8988T (cell line): ENCODE results near the gene STARD9.

Experiments
- DNase-seq: peaks from one replicate; pipeline ENCODE4 v3.0.0; 2011

Gene STARD9

GRCh38 chr15:42696626-42697025 is 121.2 kb downstream of the STARD9 start:
- no peak for DNase-seq

DNA sequence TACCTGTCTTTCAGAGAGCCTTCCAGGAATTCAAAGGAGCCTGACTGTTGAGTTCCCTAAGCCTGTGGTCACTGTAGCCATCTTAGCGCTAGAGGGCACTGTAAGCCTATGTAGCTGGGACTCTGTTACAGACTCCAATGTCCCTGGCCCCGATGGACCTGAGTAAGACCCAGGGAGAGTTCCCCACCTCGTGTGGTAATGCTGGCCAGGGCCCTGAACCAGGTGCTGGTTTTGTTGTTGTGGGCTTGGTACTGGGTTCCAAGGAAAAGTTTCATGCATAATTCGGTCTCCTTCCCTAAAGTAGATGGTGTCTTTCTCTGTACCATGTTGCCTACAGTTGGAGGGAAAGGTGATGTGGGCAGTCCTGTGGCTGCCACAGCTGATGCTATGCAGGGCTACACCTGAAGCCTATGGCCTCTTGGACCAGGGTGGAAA is 129.1 kb downstream of the STARD9 start:
- DNase-seq, result peak; percentile 33

DNA sequence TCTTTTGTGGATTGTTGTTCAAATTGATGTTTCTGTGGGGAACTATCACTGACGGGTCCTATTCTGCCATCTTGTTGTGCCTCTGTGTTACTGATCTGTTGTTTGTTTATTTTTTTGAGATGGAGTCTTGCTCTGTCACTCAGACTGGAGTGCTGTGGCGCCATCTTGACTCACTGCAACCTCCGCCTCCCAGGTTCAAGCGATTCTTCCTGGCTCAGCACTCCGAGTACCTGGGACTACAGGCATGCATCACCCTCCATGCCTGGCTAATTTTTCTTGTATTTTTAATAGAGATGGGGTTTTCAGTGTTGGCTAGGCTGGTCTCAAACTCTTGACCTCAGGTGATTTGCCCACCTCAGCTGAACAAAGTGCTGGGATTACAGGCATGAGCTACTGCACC is 129.9 kb downstream of the STARD9 start:
- DNase-seq, result no peak

DNA sequence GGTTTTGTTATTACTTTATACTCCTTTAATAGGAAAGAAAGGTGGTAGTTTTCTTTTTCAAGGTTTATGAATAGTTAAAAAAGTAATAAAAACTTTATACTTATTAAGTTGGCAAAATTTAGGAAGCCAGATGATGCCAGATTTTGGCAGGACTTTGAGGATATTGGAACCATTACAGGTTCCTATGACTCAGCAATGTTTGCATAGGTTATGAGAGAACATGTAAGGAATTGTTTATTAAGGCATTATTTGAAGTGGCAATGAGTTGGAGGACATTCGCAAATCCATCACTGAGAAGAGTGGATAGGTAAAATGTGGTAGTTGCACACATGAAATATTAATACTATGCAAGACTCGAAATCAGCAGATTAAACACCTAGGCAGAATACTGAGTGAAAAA is 131.7 kb downstream of the STARD9 start:
- no peak for DNase-seq

DNA sequence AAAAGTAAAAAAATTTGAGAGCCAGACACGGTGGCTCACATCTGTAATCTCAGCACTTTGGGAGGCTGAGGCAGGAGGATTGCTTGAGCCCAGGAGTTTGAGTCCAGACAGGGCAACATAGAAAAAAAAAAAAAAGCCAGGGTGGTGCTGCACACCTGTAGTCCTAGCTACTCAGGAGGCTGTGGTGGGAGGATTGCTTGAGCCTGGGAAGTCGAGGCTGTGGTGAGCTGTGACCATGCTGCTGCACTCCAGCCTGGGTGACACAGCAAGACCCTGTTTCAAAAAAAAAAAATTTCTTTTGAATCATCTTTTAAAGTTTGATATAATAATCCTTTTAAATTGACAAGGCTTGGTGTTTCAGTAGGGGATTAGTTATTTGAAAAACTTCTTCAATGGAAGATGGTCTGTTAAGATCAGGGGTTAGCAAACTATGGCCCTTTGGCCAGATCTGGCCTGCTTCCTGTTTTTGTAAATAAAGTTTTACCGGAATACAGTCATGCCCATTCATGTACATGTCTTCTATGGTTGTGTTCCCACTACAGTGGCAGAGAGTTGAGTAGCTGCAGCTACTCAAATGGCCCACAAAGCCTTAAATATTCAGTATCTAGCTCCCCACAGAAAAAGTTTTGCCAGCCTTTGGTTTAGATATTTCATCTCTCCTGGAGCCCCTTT is 132.6 kb downstream of the STARD9 start:
- DNase-seq, result no peak

DNA sequence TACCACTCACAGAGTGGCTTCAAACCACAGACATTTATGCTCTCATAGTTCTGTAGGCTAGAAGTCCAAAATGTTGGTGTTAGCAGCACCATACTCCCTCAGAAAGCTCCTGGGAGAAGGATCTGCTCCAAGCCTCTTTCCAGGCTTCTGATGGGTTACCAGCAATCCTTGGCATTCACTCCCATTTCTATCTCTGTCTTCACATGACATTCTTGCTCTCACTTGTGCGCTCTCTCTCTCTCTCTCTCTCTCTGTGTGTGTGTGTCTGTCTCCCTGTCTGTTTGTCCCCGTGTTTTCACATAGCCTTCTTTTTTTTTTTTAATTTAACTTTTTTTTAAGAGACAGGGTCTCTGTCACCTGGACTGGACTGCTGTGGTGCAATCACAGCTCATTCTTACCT is 135.3 kb downstream of the STARD9 start:
- no peak for DNase-seq

GRCh38 chr15:42711746-42712145 is 136.3 kb downstream of the STARD9 start:
- DNase-seq, result no peak

GRCh38 chr15:42712584-42712983 is 137.2 kb downstream of the STARD9 start:
- no peak for DNase-seq

DNA sequence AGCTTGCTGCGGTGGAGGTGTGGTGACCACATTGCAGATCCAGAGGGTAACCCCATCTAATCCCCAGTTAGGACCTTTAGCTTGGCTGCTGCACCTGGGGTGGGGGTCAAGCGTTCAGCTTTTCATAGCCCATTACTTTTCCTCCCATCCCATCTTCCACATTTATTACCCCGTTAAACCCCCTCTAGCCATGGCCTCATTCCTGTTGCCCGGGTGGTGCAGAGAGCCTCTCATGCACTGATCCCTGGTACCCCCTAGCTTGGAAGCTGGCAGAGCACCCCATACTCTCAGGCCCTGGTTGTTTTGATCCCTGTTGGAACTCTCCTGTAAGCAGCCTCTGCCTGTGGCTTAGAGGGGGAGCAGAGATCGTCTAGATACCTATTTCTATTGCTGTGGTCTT is 140.7 kb downstream of the STARD9 start:
- DNase-seq, result no peak

GRCh38 chr15:42716626-42717025 is 141.2 kb downstream of the STARD9 start:
- DNase-seq, result no peak

- no peak for DNase-seq
Observed at GRCh38 chr15:42719043-42719442, 143.6 kb downstream of the STARD9 start.

DNA sequence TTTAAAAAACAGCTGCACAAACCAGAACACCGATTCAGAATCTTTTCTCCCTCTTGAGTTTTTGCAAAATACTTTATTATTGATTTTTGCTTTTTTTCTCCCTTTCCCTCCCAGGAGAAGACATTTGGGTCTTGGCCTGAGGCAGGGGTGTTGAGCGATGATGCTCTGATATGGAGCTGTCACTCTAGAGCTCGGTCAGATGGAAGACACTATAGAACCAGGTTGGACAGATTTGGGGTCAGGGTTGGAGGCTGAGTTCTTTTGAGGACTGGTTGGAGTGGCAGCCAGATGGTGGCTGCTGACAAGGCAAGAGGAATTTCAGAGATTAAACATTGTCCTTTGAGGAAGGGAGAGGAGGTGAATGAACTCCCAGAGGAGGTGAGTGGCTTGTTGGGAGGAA is 144.7 kb downstream of the STARD9 start:
- no peak for DNase-seq

- DNase-seq, result no peak
Observed at GRCh38 chr15:42721016-42721415, 145.6 kb downstream of the STARD9 start.

GRCh38 chr15:42721916-42722315 is 146.5 kb downstream of the STARD9 start:
- no peak for DNase-seq

DNA sequence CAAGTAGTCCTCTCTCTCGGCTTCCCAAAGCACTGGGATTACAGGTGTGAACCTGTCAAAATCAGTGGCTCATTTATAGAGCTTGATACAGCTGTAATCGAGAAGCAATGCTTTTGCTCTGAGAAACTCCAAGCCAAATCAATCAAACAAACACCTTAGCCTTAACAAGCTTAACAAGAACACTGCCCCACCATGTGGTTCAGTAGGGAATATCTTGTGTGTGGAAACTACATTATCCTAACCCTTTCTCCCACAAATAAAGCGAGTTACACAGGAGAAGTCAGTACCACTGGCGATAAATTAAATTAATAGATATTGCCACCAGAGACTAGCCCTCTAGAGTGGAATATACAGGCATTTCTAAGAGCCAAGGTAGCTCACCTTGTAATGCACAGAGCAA is 147.7 kb downstream of the STARD9 start:
- no peak for DNase-seq

- no peak for DNase-seq
Observed at GRCh38 chr15:42724276-42724675, 148.9 kb downstream of the STARD9 start.

- DNase-seq, result no peak
Observed at GRCh38 chr15:42725331-42725903, 150.0 kb downstream of the STARD9 start.

DNA sequence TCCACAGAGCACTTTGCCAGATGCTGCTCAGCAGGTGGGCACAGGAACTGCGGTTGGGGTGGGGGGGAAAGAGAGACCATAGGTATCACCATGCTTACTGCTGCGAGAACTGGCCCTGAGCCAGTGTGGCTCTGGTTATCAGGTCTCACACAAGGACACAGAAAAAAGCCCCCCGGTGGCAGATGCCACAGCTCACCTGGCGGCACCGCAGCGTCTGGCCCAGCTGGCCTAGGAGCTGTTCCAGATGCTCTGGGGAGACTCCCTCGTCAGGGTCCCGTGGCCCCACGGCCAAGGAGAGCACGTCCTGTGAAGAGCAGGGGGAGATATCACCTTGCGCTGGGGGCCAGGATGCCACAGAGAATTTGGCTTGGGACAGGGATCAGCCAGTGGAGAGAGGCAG is 150.7 kb downstream of the STARD9 start:
- DNase-seq, result no peak

- no peak for DNase-seq
Observed at GRCh38 chr15:42727750-42728381, 152.5 kb downstream of the STARD9 start.

DNA sequence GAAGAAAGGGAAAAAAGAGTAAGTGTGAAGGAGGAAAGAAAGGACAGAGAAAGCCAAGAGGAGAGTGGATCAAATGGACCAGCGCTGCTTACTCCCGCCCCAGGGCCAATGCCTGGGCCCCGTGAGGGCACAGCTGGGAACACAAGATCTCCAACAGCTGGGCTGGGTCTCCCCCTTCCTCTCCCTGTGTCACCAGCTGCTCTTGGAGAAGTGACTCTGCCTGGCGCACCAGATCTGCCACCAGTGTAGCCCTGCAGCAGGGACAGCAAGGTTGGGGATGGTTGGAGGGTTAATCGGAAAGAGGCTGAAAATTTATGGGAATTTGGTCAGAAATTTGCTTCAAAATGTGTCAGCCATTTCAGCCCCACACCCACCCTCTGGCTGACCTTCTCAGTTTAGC is 153.2 kb downstream of the STARD9 start:
- DNase-seq, result no peak

DNA sequence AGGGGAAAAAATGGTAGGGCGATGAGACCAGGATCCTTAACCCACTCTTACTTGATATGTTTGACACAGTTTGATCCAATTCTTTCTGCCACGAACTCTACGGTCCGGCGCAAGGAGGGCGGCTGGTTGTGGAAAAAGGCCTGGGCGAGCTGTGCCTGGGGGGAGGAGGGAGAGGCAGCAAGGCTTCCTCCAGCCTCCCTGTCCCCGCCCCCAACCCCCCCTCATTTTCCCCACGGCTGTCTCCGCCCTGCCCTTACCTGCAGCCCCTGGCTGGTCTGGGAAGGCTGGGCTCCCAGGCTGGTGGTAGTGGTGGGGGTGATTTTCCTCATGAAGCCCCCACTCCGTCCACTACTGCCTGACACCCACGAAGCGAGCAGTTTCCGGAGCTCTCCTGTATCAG is 153.6 kb downstream of the STARD9 start:
- no peak for DNase-seq

GRCh38 chr15:42729409-42729808 is 154.0 kb downstream of the STARD9 start:
- DNase-seq, result no peak

GRCh38 chr15:42730135-42730534 is 154.7 kb downstream of the STARD9 start:
- no peak for DNase-seq

GRCh38 chr15:42730536-42730935 is 155.1 kb downstream of the STARD9 start:
- DNase-seq, result no peak

DNA sequence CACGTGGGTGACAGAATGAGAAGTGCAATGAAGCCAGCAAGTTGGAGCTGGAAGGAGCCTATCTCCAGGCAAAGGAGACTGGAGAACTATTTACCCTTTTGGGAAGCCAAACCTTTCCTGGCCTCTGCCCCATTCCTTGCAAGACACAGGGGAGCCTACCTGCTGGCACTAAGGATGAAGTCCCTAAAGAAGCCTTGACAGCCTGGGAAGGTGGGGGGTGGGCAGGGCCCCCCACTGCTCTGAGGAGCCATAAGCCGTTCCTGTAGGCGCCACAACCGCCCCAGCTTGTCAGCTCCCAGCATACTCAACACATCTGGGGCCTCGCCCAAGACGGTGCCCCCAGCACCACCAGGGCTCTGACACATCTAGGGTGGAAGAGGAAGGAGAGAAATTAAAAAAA is 156.1 kb downstream of the STARD9 start:
- no peak for DNase-seq
